IgD-negative memory B cell (primary cell): ENCODE data around the gene MISP. TPM values are rescaled to one million over a fixed set of nuclear protein-coding genes. Genes with fewer than 3 reads are reported as not detected.

Experiments used
- H3K27ac Mint-ChIP-seq, 3 donors: one replicate each; pipeline ENCODE4 v1.8.0; 2020 to 2022; ENCODE audit warnings: mild to moderate bottlenecking in 3 of 3, mixed read lengths in 3 of 3, moderate library complexity in 1 of 3
- H3K27me3 Mint-ChIP-seq: one replicate; pipeline ENCODE4 v1.8.0; 2021; ENCODE audit warnings: mixed read lengths
- H3K36me3 Mint-ChIP-seq: one replicate; pipeline ENCODE4 v1.8.0; 2020; ENCODE audit warnings: mild to moderate bottlenecking, mixed read lengths
- H3K4me1 Mint-ChIP-seq, 3 donors: one replicate each; pipeline ENCODE4 v1.8.0; 2020 to 2022; ENCODE audit warnings: mixed read lengths in 3 of 3, mild to moderate bottlenecking in 1 of 3
- H3K4me3 Mint-ChIP-seq, 4 donors: one replicate each; pipeline ENCODE4 v1.8.0; 2020 to 2022; ENCODE audit warnings: mild to moderate bottlenecking in 4 of 4, mixed read lengths in 4 of 4, moderate library complexity in 3 of 4
- H3K9me3 Mint-ChIP-seq, 3 donors: one replicate each; pipeline ENCODE4 v1.8.0; 2020 to 2021; ENCODE audit warnings: mixed read lengths in 3 of 3, mild to moderate bottlenecking in 1 of 3
- polyA plus RNA-seq: library from polyadenylated mRNA; unstranded; fragments of 300-500 nt; fragmentation: Illumina TruSeq; gene quantifications from one replicate; pipeline ENCODE4 v1.2.3, GENCODE V29; 2021

MISP gene
- polyA plus RNA-seq, 1 donor from 2014 or later, result not detected

DNA sequence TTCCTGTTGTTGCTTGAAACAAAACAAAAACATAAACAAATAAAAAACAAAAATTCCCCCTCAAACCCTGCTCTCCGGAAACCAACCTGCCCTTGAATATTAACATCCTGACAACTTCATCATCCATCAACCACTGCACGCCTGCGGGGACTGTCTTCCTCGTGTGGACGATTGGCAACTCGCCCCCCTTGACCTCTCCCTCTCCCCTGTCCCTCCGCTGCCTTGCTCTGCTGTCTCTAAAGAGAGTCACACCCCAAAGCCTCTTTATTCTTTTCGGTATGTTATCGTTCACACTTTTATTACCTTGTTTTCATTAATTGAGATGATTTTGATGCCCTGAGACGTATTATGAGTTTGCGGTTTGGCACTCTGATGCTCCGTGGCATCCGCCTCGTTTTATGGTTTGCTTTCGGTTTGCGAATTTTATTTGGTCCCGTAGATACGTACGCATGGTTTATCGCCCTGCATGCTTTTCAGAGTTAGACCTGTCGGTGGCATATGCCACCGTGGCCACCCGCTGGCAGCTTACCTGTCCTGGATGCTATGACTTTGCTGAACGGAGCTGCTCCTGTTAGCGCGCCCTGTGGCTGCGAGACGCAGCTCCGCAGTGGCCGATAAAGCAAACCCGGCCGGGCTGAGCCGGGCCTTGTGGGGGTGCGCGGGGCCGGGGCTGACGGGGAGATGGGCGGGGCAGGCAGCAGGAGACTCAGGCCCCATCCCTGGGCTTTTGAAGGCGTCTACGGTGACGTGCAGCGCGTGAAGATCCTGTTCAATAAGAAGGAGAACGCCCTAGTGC lies 56.9 kb downstream of the MISP start:
- Mint-ChIP-seq H3K4me3 (peak overlapping the region in 1 of 4 donors; percentile 72), H3K27me3 (no peaks in the 10 kb centered on the region), H3K4me1 (peaks cover 0 to 8% (median 5%) of the 10 kb centered on the region in 3 donors), H3K36me3 (peaks cover 12% of the 10 kb centered on the region), H3K27ac (peak overlapping the region in 2 of 3 donors; percentile 71 to 96), H3K9me3 (no peaks in the 10 kb centered on the region)

DNA sequence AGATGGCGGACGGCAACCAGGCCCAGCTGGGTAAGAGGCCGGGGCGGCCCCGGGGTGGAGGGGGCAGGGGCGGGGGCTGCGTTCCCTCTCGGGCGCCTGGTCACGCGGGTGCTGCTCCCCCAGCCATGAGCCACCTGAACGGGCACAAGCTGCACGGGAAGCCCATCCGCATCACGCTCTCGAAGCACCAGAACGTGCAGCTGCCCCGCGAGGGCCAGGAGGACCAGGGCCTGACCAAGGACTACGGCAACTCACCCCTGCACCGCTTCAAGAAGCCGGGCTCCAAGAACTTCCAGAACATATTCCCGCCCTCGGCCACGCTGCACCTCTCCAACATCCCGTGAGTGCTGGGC lies 57.5 kb downstream of the MISP start:
- no peaks in the 10 kb centered on the region for H3K27me3 Mint-ChIP-seq
- peak overlapping the region in 1 of 3 donors; percentile 42 for H3K27ac Mint-ChIP-seq
- H3K4me1 Mint-ChIP-seq, result peaks cover 0 to 5% (median 5%) of the 10 kb centered on the region in 3 donors
- H3K9me3 Mint-ChIP-seq, result no peaks in the 10 kb centered on the region
- peaks cover 12% of the 10 kb centered on the region for H3K36me3 Mint-ChIP-seq
- no peak overlapping the region for H3K4me3 Mint-ChIP-seq

DNA sequence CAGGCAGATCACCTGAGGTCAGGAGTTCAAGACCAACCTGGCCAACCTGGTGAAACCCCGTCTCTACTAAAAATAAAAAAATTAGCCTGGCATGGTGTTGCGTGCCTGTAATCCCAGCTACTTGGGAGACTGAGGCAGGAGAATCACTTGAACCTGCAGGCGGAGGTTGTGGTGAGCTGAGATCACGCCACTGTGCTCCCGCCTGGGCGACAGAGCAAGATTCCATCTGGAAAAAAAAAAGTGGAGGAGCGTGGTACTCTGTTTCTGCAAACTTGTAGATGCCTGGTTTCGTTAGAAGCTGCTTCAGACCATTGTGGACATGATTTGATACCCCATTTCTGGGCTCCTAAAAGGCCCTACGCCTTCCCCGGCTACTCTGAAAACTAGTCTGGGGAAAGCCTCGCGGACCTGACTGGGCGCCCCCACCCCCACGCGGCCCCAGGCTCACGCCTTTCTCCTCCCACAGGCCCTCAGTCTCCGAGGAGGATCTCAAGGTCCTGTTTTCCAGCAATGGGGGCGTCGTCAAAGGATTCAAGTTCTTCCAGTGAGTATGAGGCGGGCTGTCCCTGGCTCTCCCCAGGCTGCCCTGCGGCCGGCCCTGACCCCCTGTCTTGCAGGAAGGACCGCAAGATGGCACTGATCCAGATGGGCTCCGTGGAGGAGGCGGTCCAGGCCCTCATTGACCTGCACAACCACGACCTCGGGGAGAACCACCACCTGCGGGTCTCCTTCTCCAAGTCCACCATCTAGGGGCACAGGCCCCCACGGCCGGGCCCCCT lies 59.4 kb downstream of the MISP start:
- Mint-ChIP-seq H3K27ac (peak overlapping the region in 1 of 3 donors; percentile 53), H3K27me3 (no peaks in the 10 kb centered on the region)

DNA sequence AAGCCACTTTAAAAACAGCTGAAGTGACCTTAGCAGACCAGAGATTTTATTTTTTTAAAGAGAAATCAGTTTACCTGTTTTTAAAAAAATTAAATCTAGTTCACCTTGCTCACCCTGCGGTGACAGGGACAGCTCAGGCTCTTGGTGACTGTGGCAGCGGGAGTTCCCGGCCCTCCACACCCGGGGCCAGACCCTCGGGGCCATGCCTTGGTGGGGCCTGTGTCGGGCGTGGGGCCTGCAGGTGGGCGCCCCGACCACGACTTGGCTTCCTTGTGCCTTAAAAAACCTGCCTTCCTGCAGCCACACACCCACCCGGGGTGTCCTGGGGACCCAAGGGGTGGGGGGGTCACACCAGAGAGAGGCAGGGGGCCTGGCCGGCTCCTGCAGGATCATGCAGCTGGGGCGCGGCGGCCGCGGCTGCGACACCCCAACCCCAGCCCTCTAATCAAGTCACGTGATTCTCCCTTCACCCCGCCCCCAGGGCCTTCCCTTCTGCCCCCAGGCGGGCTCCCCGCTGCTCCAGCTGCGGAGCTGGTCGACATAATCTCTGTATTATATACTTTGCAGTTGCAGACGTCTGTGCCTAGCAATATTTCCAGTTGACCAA lies 60.1 kb downstream of the MISP start:
- Mint-ChIP-seq H3K4me1 (peaks cover 0 to 5% (median 3%) of the 10 kb centered on the region in 3 donors), H3K27ac (peak overlapping the region in 1 of 3 donors; percentile 76), H3K9me3 (no peaks in the 10 kb centered on the region), H3K4me3 (no peak overlapping the region), H3K27me3 (no peaks in the 10 kb centered on the region), H3K36me3 (peaks cover 15% of the 10 kb centered on the region)

More for the DNA sequence above, 59.4 kb downstream of the MISP start:
- Mint-ChIP-seq H3K36me3 (peaks cover 15% of the 10 kb centered on the region), H3K4me3 (peak overlapping the region in 1 of 4 donors; percentile 55), H3K4me1 (peaks cover 0 to 5% (median 3%) of the 10 kb centered on the region in 3 donors), H3K9me3 (no peaks in the 10 kb centered on the region)

DNA sequence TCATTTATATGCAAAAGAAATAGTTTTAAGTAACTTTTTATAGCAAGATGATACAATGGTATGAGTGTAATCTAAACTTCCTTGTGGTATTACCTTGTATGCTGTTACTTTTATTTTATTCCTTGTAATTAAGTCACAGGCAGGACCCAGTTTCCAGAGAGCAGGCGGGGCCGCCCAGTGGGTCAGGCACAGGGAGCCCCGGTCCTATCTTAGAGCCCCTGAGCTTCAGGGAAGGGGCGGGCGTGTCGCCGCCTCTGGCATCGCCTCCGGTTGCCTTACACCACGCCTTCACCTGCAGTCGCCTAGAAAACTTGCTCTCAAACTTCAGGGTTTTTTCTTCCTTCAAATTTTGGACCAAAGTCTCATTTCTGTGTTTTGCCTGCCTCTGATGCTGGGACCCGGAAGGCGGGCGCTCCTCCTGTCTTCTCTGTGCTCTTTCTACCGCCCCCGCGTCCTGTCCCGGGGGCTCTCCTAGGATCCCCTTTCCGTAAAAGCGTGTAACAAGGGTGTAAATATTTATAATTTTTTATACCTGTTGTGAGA lies 60.7 kb downstream of the MISP start:
- Mint-ChIP-seq H3K4me3 (peak overlapping the region in 1 of 4 donors; percentile 32), H3K27me3 (no peaks in the 10 kb centered on the region), H3K4me1 (peaks cover 0 to 5% (median 3%) of the 10 kb centered on the region in 3 donors), H3K27ac (peak overlapping the region; percentile 46 to 76 (median 59)), H3K9me3 (no peaks in the 10 kb centered on the region), H3K36me3 (peaks cover 15% of the 10 kb centered on the region)

DNA sequence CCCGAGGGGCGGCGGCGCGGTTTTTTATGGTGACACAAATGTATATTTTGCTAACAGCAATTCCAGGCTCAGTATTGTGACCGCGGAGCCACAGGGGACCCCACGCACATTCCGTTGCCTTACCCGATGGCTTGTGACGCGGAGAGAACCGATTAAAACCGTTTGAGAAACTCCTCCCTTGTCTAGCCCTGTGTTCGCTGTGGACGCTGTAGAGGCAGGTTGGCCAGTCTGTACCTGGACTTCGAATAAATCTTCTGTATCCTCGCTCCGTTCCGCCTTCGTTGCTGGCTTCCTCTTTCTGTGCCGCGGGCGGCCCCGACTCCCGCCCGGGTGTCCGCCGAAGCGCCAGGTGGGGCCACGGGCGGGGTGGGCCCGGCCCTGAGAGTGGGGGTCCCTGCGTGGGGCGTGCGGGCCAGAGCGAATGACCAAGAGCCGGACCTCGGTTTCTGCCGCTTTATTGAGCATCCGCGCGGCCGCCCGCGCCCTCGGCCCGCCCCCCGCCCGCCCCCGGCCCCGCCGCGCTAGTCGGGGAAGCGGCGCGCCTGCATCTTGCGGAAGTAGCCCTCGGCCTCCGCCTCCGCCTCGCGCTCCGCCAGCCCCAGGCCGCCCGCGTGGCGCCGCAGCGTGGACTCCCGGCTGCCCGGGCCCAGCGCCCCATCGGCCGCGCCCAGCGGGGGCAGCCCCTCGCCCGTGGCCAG lies 61.3 kb downstream of the MISP start:
- H3K27ac Mint-ChIP-seq, result peak overlapping the region in 2 of 3 donors; percentile 59 to 76
- H3K27me3 Mint-ChIP-seq, result no peaks in the 10 kb centered on the region
- peak overlapping the region in 1 of 4 donors; percentile 32 for H3K4me3 Mint-ChIP-seq
- peaks cover 14% of the 10 kb centered on the region for H3K36me3 Mint-ChIP-seq
- no peaks in the 10 kb centered on the region for H3K9me3 Mint-ChIP-seq
- peaks cover 0 to 5% (median 3%) of the 10 kb centered on the region in 3 donors for H3K4me1 Mint-ChIP-seq

DNA sequence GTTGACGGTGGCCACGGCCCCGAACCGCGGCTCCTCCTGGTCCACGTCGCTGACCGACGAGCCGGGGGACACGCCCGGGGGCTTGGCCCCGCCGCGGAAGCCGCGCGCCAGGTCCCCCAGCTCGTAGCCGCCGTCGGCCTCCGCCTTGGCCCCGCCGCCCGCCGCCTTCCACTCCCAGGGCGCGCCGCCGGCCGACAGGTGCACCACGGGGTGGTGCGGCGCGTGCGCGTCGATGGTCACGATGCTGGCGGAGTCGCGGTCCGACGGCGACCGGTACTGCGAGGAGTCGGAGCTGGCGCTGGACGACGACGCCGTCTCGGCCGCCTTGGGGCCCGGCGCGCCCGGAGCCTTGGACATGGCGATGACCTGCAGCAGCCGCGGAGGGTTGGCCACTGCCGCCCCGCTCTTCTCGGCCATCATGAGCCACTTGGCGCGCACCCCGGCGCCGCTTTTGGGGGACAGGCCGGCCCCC lies 61.9 kb downstream of the MISP start:
- Mint-ChIP-seq H3K4me1 (peaks cover 0 to 1% (median under 1%) of the 10 kb centered on the region in 3 donors), H3K27me3 (no peaks in the 10 kb centered on the region), H3K36me3 (peaks cover 8% of the 10 kb centered on the region), H3K27ac (no peak overlapping the region), H3K4me3 (no peak overlapping the region), H3K9me3 (no peaks in the 10 kb centered on the region)

DNA sequence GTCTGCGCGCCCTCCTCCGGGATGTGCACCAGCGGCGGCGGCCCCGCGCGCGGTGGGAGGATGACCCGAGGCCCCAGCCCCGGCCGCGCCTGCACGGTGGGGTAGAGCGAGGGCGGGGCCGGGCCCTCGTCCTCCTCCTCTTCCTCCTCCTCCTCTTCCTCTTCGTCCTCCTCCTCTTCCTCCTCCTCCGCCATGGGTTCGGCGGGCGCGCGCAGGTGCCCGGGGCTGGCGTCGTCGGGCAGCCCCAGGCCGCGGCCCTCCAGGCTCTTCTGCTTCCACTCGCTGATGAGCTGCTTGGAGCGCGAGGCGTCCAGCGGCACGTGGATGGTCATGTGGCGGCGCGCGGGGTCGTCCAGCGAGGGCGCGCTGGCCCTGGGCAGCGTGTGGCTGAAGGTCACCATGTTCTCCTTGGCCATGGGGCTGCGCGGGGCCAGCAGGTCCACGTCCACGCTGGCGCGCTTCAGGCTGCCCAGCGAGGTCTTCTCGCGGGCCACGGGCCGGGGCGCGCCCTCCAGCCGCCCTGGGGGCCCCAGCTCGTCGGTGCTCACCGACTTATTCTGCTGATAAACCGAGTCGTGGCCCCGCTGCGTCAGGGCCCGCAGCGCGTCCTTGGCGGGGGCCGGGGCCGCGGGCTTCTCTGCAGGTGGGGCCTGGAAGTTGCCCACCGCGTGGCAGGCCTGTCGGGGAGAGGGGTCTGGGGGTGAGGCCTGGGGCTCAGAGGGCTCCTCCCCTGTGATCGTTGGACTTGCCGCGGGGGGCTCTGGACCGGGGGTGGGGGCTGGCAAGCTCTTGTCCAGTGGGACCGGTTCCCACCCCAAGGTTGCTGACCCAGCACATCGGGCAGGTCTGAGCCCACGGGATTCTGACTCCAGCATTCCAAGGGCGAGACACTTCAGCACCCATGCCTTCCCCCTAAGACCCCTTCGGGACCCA lies 62.6 kb downstream of the MISP start:
- Mint-ChIP-seq H3K27ac (no peak overlapping the region), H3K9me3 (no peaks in the 10 kb centered on the region), H3K4me3 (peak overlapping the region in 1 of 4 donors; percentile 65), H3K27me3 (no peaks in the 10 kb centered on the region), H3K4me1 (no peaks in the 10 kb centered on the region), H3K36me3 (peaks cover 7% of the 10 kb centered on the region)

Other genes with a start within 250 kb of the MISP start
- gene TPGS1, start 243.6 kb upstream of the MISP start, polyA plus RNA-seq, result 13.8 TPM
- 20.1 TPM for gene CDC34, start 219.4 kb upstream of the MISP start, polyA plus RNA-seq
- 15.8 TPM for gene GZMM, start 207.1 kb upstream of the MISP start, polyA plus RNA-seq
- gene BSG, start 178.5 kb upstream of the MISP start, polyA plus RNA-seq, result 287 TPM
- gene HCN2, start 161.2 kb upstream of the MISP start, polyA plus RNA-seq, result not detected
- gene POLRMT, start 117.6 kb upstream of the MISP start, polyA plus RNA-seq, result 41.9 TPM
- not detected for gene FGF22, start 111.2 kb upstream of the MISP start, polyA plus RNA-seq
- 108 TPM for gene RNF126, start 87.9 kb upstream of the MISP start, polyA plus RNA-seq
- 1.7 TPM for gene FSTL3, start 74.7 kb upstream of the MISP start, polyA plus RNA-seq
- not detected for gene PRSS57, start 55.7 kb upstream of the MISP start, polyA plus RNA-seq
- gene PALM, start 42.2 kb upstream of the MISP start, polyA plus RNA-seq, result not detected
- gene PTBP1, start 46.3 kb downstream of the MISP start, polyA plus RNA-seq, result 163 TPM
- not detected for gene PLPPR3, start 70.8 kb downstream of the MISP start, polyA plus RNA-seq
- not detected for gene AZU1, start 76.7 kb downstream of the MISP start, polyA plus RNA-seq
- not detected for gene PRTN3, start 89.9 kb downstream of the MISP start, polyA plus RNA-seq
- gene ELANE, start 101.2 kb downstream of the MISP start, polyA plus RNA-seq, result not detected
- gene CFD, start 108.6 kb downstream of the MISP start, polyA plus RNA-seq, result 6.3 TPM
- gene MED16, start 142.1 kb downstream of the MISP start, polyA plus RNA-seq, result 138 TPM
- not detected for gene RNU6-9, start 142.4 kb downstream of the MISP start, polyA plus RNA-seq
- gene R3HDM4, start 162.1 kb downstream of the MISP start, polyA plus RNA-seq, result 322 TPM
- gene KISS1R, start 166.2 kb downstream of the MISP start, polyA plus RNA-seq, result 3.9 TPM
- 4.2 TPM for gene ARID3A, start 174.9 kb downstream of the MISP start, polyA plus RNA-seq
- 53.4 TPM for gene WDR18, start 233.2 kb downstream of the MISP start, polyA plus RNA-seq
- gene GRIN3B, start 249.3 kb downstream of the MISP start, polyA plus RNA-seq, result not detected